IMR-90 (cell line): Measurements from ENCODE around the gene RAB37. TPM values are rescaled to one million over a fixed set of nuclear protein-coding genes. Genes with fewer than 3 reads are reported as not detected.

Experiments used
- ATAC-seq: fragments of 200-7000 bp; cut with Tn5 transposase; 2 replicates; pipeline ENCODE4 v1.9.1; 2020; ENCODE audit warnings: low read depth, mild to moderate bottlenecking, moderate library complexity
- BruUV-seq: library from RNA; stranded (reverse); fragments of 400-500 nt; replicated peaks from 2 replicates; lab custom pipeline; 2021; lab: Mats Ljungman, UMichigan
- CTCF ChIA-PET: fragments of 300-600 bp; formaldehyde crosslinking; extraction: SDS; loops from one replicate; lab custom pipeline; 2021; ENCODE audit warnings: antibody characterized with exemption; lab: Yijun Ruan, JAX
- POLR2A ChIA-PET: fragments of 300-600 bp; sonication (Branson Sonifier 250); formaldehyde crosslinking; loops from one replicate; lab custom pipeline; 2022; ENCODE audit warnings: antibody characterized with exemption; ENCODE audit not compliant: unreplicated experiment; lab: Charles Lee
- DNase-seq: peaks from one replicate; pipeline ENCODE4 v3.0.0; 2013
- H2AFZ ChIP-seq: replicated peaks from 2 replicates; pipeline ENCODE3; 2013; ENCODE audit warnings: low read length, mild to moderate bottlenecking; ENCODE audit not compliant: poor library complexity
- H2AK5ac ChIP-seq: 2 replicates; pipeline ENCODE4 v1.6.1; 2013; ENCODE audit warnings: low read depth, low read length, inconsistent platforms
- H2AK9ac ChIP-seq: replicated peaks from 2 replicates; pipeline ENCODE3; 2013; ENCODE audit warnings: mild to moderate bottlenecking, low read depth, low read length, moderate library complexity; ENCODE audit not compliant: poor library complexity
- H2BK120ac ChIP-seq: 2 replicates; pipeline ENCODE4 v1.6.1; 2013; ENCODE audit warnings: low read depth, low read length, inconsistent platforms
- H2BK15ac ChIP-seq: 3 replicates; pipeline ENCODE4 v1.6.1; 2013; ENCODE audit warnings: low read depth, low read length, inconsistent platforms
- H2BK20ac ChIP-seq: 2 replicates; pipeline ENCODE4 v1.6.1; 2013; ENCODE audit warnings: low read depth, mild to moderate bottlenecking, inconsistent platforms, low read length, moderate library complexity
- H2BK5ac ChIP-seq: 2 replicates; pipeline ENCODE4 v1.6.1; 2013; ENCODE audit warnings: mild to moderate bottlenecking, low read depth, low read length, inconsistent platforms; ENCODE audit not compliant: poor library complexity, severe bottlenecking
- H3K14ac ChIP-seq: replicated peaks from 2 replicates; pipeline ENCODE4 v1.6.1; 2013; ENCODE audit warnings: low read depth, low read length, inconsistent platforms
- H3K18ac ChIP-seq: 2 replicates; pipeline ENCODE4 v1.6.1; 2013; ENCODE audit warnings: low read depth, low read length, control low read depth
- H3K23ac ChIP-seq: 2 replicates; pipeline ENCODE4 v1.6.1; 2013; ENCODE audit warnings: low read depth, low read length, inconsistent platforms
- H3K27ac ChIP-seq: 2 replicates; pipeline ENCODE4 v1.5.1; 2013; ENCODE audit warnings: mild to moderate bottlenecking, control low read depth, low read length; ENCODE audit not compliant: insufficient read depth
- H3K27me3 ChIP-seq: 2 replicates; pipeline ENCODE4 v1.6.1; 2013; ENCODE audit warnings: low read length; ENCODE audit not compliant: control insufficient read depth, insufficient read depth
- H3K36me3 ChIP-seq: 2 replicates; pipeline ENCODE4 v1.6.1; 2013; ENCODE audit warnings: low read length, mixed read lengths; ENCODE audit not compliant: control insufficient read depth, insufficient read depth
- H3K4ac ChIP-seq: 2 replicates; pipeline ENCODE4 v1.6.1; 2013; ENCODE audit warnings: low read depth, low read length, inconsistent platforms
- H3K4me1 ChIP-seq: 2 replicates; pipeline ENCODE4 v1.6.1; 2013; ENCODE audit warnings: low read length, mixed read lengths; ENCODE audit not compliant: control insufficient read depth, insufficient read depth
- H3K4me2 ChIP-seq: 2 replicates; pipeline ENCODE4 v1.6.1; 2013; ENCODE audit warnings: low read depth, mild to moderate bottlenecking, control low read depth, low read length, moderate library complexity
- H3K4me3 ChIP-seq: 2 replicates; pipeline ENCODE4 v1.5.1; 2013; ENCODE audit warnings: low read depth, mild to moderate bottlenecking, control low read depth, low read length, moderate library complexity; ENCODE audit not compliant: insufficient read depth
- H3K56ac ChIP-seq: 2 replicates; pipeline ENCODE4 v1.6.1; 2013; ENCODE audit warnings: low read length, inconsistent platforms; ENCODE audit not compliant: insufficient read depth; ENCODE audit errors: extremely low read depth
- H3K79me1 ChIP-seq, 2 experiments: 2 replicates each; pipeline ENCODE4 v1.6.1; 2013; ENCODE audit warnings: low read length in 2 of 2, inconsistent platforms in 1 of 2, low read depth in 1 of 2
- H3K9ac ChIP-seq: 2 replicates; pipeline ENCODE4 v1.6.1; 2013; ENCODE audit warnings: low read depth, low read length, control low read depth
- H3K9me1 ChIP-seq: 2 replicates; pipeline ENCODE4 v1.6.1; 2013; ENCODE audit warnings: low read length, inconsistent platforms; ENCODE audit not compliant: insufficient read depth
- H3K9me3 ChIP-seq: 2 replicates; pipeline ENCODE4 v1.6.1; 2013; ENCODE audit warnings: low read length; ENCODE audit not compliant: control insufficient read depth, insufficient read depth
- H4K20me1 ChIP-seq: 2 replicates; pipeline ENCODE4 v1.6.1; 2013; ENCODE audit warnings: low read length, inconsistent platforms; ENCODE audit not compliant: insufficient read depth
- H4K5ac ChIP-seq: 2 replicates; pipeline ENCODE4 v1.6.1; 2013; ENCODE audit warnings: mild to moderate bottlenecking, low read depth, low read length, control low read depth
- H4K8ac ChIP-seq, 2 experiments: 2 replicates each; pipeline ENCODE4 v1.6.1; 2013; ENCODE audit warnings: low read depth in 2 of 2, low read length in 2 of 2, control low read depth in 1 of 2, inconsistent platforms in 1 of 2
- H4K91ac ChIP-seq: 2 replicates; pipeline ENCODE4 v1.6.1; 2013; ENCODE audit warnings: low read depth, low read length, inconsistent platforms; ENCODE audit not compliant: insufficient read depth
- BHLHE40 ChIP-seq: fragments of 150-350 bp; IDR thresholded peaks from 2 replicates; pipeline ENCODE4 v1.6.1; 2016; ENCODE audit warnings: mild to moderate bottlenecking, low read depth, low read length
- CEBPB ChIP-seq: IDR thresholded peaks from 2 replicates; pipeline ENCODE4 v1.6.1; 2012; ENCODE audit warnings: low read depth, low read length, improper control_type of control experiment
- CHD1 ChIP-seq: IDR thresholded peaks from 2 replicates; pipeline ENCODE4 v1.6.1; 2012; ENCODE audit warnings: low read depth, low read length, improper control_type of control experiment
- ELK1 ChIP-seq: fragments of 150-350 bp; IDR thresholded peaks from 2 replicates; pipeline ENCODE4 v1.6.1; 2016; ENCODE audit warnings: low read depth, mild to moderate bottlenecking, low read length, moderate library complexity, borderline replicate concordance
- FOS ChIP-seq: fragments of 150-350 bp; IDR thresholded peaks from 2 replicates; pipeline ENCODE4 v1.6.1; 2016; ENCODE audit warnings: low read depth, low read length
- MAFK ChIP-seq: IDR thresholded peaks from 2 replicates; pipeline ENCODE4 v1.6.1; 2012; ENCODE audit warnings: low read depth, low read length, improper control_type of control experiment
- MAZ ChIP-seq: IDR thresholded peaks from 2 replicates; pipeline ENCODE4 v1.6.1; 2012; ENCODE audit warnings: low read depth, mild to moderate bottlenecking, low read length, improper control_type of control experiment, moderate library complexity, borderline replicate concordance
- MXI1 ChIP-seq: IDR thresholded peaks from 2 replicates; pipeline ENCODE4 v1.6.1; 2012; ENCODE audit warnings: low read depth, mild to moderate bottlenecking, low read length, moderate library complexity, borderline replicate concordance
- NFE2L2 ChIP-seq: fragments of 150-350 bp; IDR thresholded peaks from 2 replicates; pipeline ENCODE4 v1.6.1; 2016; ENCODE audit warnings: low read depth, mild to moderate bottlenecking, low read length
- POLR2A ChIP-seq: IDR thresholded peaks from 2 replicates; pipeline ENCODE4 v1.6.1; 2012; ENCODE audit warnings: mild to moderate bottlenecking, low read depth, low read length
- RAD21 ChIP-seq: IDR thresholded peaks from 2 replicates; pipeline ENCODE4 v1.6.1; 2012; ENCODE audit warnings: low read length, improper control_type of control experiment
- RCOR1 ChIP-seq: IDR thresholded peaks from 2 replicates; pipeline ENCODE4 v1.6.1; 2012; ENCODE audit warnings: mild to moderate bottlenecking, low read length, improper control_type of control experiment; ENCODE audit not compliant: insufficient replicate concordance
- RFX5 ChIP-seq: IDR thresholded peaks from 2 replicates; pipeline ENCODE4 v1.8.0; 2012; ENCODE audit warnings: low read depth, mild to moderate bottlenecking, low read length, moderate library complexity
- SMC3 ChIP-seq: fragments of 150-350 bp; IDR thresholded peaks from 2 replicates; pipeline ENCODE4 v1.6.1; 2016; ENCODE audit warnings: low read depth, mild to moderate bottlenecking, antibody characterized with exemption, low read length, moderate library complexity
- WGBS, 2 experiments: methylation state at CpG; one replicate each; pipeline versions ENCODE4 v1.1.5 to v1.1.7; 2013; ENCODE audit warnings: missing lambda C conversion rate in 2 of 2; ENCODE audit not compliant: insufficient read length in 1 of 2; ENCODE audit errors: extremely low coverage in 2 of 2; 5-methylcytosine and 5-hydroxymethylcytosine counted together
- dilution Hi-C: fragments of 300-500 bp; cut with HindIII; formaldehyde crosslinking; loops from one replicate; pipeline ENCODE4 v1.14.3; 2018; ENCODE audit warnings: low sequenced_read_pairs; ENCODE audit not compliant: unreplicated experiment
- in situ Hi-C: fragments of 300-500 bp; cut with MboI; formaldehyde crosslinking; loops from 3 replicates; pipeline ENCODE4 v1.14.3; 2019; ENCODE audit warnings: low sequenced_read_pairs, inconsistent platforms, mixed read lengths
- intact Hi-C: fragments of 100-400 bp; cut with micrococcal nuclease; formaldehyde crosslinking; loops from 2 replicates; pipeline ENCODE4 v1.10.0; 2022
- polyA plus RNA-seq, 3 experiments: library from polyadenylated mRNA; depleted of rRNA; stranded (reverse); fragments of >200 nt; gene quantifications; 2 replicates each; pipeline ENCODE4 v1.2.3, GENCODE V29; 2012; ENCODE audit warnings: low replicate concordance in 1 of 3
- total RNA-seq: library from RNA; depleted of rRNA; stranded (reverse); fragments of >200 nt; gene quantifications from 2 replicates; pipeline ENCODE4 v1.2.3, GENCODE V29; 2012
- TF ChIP-seq, protein P1 (sequence below): fragments of 150-350 bp; IDR thresholded peaks from 2 replicates; pipeline ENCODE4 v1.6.1; 2017; ENCODE audit warnings: mild to moderate bottlenecking, antibody characterized with exemption, low read length, low read depth
- TF ChIP-seq, protein P2 (sequence below): conservative IDR thresholded peaks from 2 replicates; pipeline ENCODE4 v1.5.1; 2012; ENCODE audit warnings: mild to moderate bottlenecking, low read depth, low read length, improper control_type of control experiment

Gene RAB37
- total and polyA plus RNA-seq, 2 of the 4 experiments (the other 2 are of a cell fraction) = 0.19 TPM; not detected in 1

DNA sequence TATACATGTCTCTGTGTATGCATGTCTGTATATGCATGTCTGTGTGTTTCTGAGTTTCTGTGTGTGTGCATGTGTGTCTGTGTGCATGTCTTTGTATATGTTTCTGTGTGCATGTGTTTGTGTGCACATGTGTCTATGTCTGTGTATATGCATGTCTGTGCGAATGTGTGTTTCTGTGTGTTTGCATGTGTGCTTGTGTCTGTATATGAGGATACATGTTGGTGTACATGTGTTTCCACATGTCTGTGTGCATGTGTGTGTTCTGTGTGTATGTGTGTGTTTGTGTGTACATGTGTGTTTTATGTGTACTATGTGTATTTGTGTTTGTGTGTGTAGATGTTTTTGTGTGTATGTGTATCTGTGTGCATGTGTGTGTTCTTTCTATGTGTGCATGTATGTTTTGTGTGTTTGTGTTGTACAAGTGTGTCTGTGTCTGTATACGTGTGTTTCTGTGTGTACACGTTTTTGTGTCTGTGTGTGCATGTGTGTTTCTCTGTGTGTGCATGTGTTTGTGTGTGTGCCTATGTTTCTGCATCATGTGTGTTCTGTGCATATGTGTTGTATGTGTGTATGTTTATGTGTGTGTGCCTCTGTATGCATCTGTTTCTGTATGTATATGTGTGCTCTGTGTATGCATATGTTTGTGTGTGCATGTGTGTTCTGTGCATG, 8.9 kb upstream of the RAB37 start:
- H3K56ac ChIP-seq = no peak overlapping the region
- POLR2A ChIA-PET = no interaction called here
- no peak overlapping the region for H3K18ac ChIP-seq
- dilution Hi-C loops = no loop called here
- intact Hi-C loops = no loop called here
- no peaks in the 10 kb centered on the region for H3K36me3 ChIP-seq
- H4K5ac ChIP-seq = no peak overlapping the region
- H3K27me3 ChIP-seq = no peaks in the 10 kb centered on the region; the same call in 1 of the 2 replicates
- in situ Hi-C loops = no loop called here
- no TSS peak for BruUV-seq
- no peak overlapping the region for H2AK9ac ChIP-seq
- no peak overlapping the region for H2AK5ac ChIP-seq
- H4K91ac ChIP-seq = no peak overlapping the region
- H3K9me3 ChIP-seq = peaks cover 3% of the 10 kb centered on the region; the same call in 1 of the 2 replicates
- no peaks in the 10 kb centered on the region for H3K9me1 ChIP-seq
- no peaks in the 10 kb centered on the region for H3K4me1 ChIP-seq
- no peak overlapping the region for H3K9ac ChIP-seq
- ATAC-seq (no peak), DNase-seq (no peak)
- CTCF ChIA-PET = no interaction called here
- no peak overlapping the region for H3K4me2 ChIP-seq
- H3K4me3 ChIP-seq = no peak overlapping the region
- peak overlapping the region; percentile 19 for H2BK5ac ChIP-seq
- H4K20me1 ChIP-seq = no peaks in the 10 kb centered on the region
- H2AFZ ChIP-seq = no peak overlapping the region
- H4K8ac ChIP-seq = no peak overlapping the region
- WGBS, 2 experiments = 100% methylated on average over 1 of the region's 3 CpGs; no CpG with 5 or more reads in 1 of the 2 experiments
- H2BK15ac ChIP-seq = no peak overlapping the region
- no peak overlapping the region for H3K23ac ChIP-seq
- no peak overlapping the region for H3K14ac ChIP-seq
- no peak overlapping the region for H2BK120ac ChIP-seq
- no peak overlapping the region for H3K4ac ChIP-seq
- H2BK20ac ChIP-seq = no peak overlapping the region
- H3K27ac ChIP-seq = no peak overlapping the region
- no peaks in the 10 kb centered on the region for H3K79me1 ChIP-seq
- TF ChIP-seq, protein P1, sequence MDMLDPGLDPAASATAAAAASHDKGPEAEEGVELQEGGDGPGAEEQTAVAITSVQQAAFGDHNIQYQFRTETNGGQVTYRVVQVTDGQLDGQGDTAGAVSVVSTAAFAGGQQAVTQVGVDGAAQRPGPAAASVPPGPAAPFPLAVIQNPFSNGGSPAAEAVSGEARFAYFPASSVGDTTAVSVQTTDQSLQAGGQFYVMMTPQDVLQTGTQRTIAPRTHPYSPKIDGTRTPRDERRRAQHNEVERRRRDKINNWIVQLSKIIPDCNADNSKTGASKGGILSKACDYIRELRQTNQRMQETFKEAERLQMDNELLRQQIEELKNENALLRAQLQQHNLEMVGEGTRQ = no peak
- TF ChIP-seq MAFK (no peak), ELK1 (no peak), RFX5 (no peak), SMC3 (no peak), NFE2L2 (no peak), MAZ (no peak), RCOR1 (no peak), MXI1 (no peak), BHLHE40 (no peak), CEBPB (no peak), FOS (no peak), CHD1 (no peak), RAD21 (no peak), POLR2A (no peak)
- TF ChIP-seq, protein P2, sequence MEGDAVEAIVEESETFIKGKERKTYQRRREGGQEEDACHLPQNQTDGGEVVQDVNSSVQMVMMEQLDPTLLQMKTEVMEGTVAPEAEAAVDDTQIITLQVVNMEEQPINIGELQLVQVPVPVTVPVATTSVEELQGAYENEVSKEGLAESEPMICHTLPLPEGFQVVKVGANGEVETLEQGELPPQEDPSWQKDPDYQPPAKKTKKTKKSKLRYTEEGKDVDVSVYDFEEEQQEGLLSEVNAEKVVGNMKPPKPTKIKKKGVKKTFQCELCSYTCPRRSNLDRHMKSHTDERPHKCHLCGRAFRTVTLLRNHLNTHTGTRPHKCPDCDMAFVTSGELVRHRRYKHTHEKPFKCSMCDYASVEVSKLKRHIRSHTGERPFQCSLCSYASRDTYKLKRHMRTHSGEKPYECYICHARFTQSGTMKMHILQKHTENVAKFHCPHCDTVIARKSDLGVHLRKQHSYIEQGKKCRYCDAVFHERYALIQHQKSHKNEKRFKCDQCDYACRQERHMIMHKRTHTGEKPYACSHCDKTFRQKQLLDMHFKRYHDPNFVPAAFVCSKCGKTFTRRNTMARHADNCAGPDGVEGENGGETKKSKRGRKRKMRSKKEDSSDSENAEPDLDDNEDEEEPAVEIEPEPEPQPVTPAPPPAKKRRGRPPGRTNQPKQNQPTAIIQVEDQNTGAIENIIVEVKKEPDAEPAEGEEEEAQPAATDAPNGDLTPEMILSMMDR = no peak
